Stimulated activated CD4-positive, alpha-beta T cell treated with anti-CD3 and anti-CD28 coated beads, TNF-alpha, amount 100 ng/mL, for 48 hours (primary cell): Measurements from ENCODE around the gene SEC23A.

Experiments used
- DNase-seq, 3 donors: peaks; one replicate each; pipeline ENCODE4 v3.0.0-alpha.2; 2020; ENCODE audit warnings: low read depth in 3 of 3

The SEC23A gene

GRCh38 chr14:38991299-38991698 is 111.7 kb downstream of the SEC23A start:
- no peak for DNase-seq

- no peak for DNase-seq
These were observed 113.0 kb downstream of the SEC23A start for GRCh38 chr14:38989922-38990546.

GRCh38 chr14:38987781-38988180 is 115.3 kb downstream of the SEC23A start:
- no peak for DNase-seq

- DNase-seq = no peak
These were observed 120.2 kb downstream of the SEC23A start for GRCh38 chr14:38982837-38983236.

GRCh38 chr14:38982278-38982677 is 120.8 kb downstream of the SEC23A start:
- DNase-seq = no peak
